Left hindlimb (tissue), 1 donor: ENCODE results near the gene EP300.
"Not testable (repeated sequence)": the region's sequence is repeated elsewhere in the genome, so short reads cannot be mapped to it uniquely, and the experiment has no call there.

Source experiments
- DNase-seq: peaks from one replicate; pipeline ENCODE4 v3.0.0-alpha.2; 2018

Gene EP300

DNA sequence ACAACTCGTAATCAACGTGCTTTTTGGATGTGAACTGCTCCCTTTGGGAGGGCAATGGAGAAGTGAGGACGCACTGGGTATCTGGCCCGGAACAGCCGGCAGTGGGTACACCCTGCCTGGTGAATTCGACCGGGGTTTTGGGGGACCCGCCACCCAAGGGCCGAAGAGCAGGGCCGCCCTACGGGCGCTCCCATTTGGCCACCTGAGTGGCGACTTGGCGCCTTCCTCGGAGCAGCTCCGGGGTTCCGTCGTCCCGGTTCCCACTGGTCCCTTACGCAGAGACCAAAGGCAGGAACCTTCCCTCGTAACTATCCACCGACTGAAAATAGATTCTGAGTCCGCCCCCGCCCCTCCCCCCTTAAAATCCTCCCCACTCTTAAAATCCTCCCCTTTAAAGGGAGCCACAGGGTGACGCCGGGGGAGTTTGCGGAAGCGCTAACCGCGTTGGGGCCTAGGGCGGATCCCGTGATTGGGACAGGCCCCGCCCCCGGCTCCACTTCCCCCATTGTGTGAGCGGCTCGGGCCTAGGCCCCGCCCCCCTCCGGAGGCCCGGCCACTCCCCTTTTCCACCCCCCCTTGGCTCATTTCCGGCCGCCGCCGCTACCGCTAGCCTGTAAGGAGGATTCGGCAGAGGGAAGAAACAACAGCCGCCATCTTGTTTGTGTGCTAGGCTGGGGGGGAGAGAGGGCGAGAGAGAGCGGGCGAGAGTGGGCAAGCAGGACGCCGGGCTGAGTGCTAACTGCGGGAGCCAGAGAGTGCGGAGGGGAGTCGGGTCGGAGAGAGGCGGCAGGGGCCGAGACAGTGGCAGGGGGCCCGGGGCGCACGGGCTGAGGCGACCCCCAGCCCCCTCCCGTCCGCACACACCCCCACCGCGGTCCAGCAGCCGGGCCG lies 1.0 kb upstream of the EP300 start:
- peak; percentile 100 for DNase-seq

DNA sequence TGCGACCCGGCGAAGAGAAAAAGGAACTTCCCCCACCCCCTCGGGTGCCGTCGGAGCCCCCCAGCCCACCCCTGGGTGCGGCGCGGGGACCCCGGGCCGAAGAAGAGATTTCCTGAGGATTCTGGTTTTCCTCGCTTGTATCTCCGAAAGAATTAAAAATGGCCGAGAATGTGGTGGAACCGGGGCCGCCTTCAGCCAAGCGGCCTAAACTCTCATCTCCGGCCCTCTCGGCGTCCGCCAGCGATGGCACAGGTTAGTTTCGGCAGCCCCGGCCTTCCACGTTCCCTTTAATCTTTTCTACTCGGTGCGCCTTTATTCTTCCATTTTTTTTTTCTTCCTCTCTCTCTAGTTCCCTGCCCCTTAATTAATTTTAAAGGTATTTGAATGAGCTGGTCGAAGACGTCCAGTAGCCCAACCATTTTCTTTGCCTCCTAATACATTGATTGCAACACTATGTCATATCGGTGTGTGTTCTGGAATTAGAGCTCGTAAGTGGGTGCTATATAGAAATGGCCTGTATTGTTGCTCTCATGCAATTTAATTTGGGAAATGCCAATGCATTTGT lies 537 bp downstream of the EP300 start:
- no peak for DNase-seq

DNA sequence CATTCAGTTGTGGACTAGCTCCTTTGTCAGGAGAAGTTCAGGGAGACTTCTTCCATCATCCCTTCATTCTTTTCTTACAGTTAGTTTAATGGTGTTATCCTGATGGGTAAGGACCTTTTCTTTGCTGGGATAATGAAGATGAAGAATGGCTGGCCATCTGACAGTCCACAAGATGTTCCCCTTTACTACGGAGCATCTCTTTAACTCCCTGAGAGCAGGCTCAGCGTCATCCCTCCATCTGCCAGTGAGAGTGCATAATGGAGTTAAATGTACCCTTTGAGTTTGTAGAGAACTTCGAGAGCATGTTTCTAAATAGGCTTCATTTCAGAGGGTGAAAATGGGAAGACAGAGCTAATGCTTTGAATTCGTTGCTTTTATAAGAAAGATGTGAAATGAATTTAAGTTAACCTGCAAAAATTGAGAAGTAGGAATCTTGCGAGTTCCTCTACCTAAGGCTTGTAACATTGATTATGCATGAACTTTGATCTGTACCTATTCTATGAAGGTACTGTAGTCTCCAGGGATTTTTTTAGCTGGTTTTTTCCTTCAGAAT lies 1.7 kb downstream of the EP300 start:
- peak; percentile 37 for DNase-seq

DNA sequence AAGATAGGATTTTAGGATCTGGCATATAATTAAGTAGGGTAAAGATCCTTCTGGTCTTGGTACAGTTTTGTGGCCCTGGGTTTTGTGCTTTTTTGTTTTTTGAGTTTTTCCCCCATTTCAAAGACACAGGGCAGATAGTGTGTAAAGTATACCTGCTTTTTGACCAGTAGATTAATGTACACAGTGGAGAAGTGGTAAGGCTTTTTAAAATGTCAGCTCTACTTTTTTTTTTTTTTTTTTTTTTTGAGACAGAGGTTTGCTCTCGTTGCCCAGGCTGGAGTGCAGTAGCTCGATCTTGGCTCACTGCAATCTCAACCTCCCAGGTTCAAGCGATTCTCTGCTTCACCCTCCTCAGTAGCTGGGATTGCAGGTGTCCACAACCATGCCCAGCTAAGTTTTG lies 4.0 kb downstream of the EP300 start:
- no peak for DNase-seq

DNA sequence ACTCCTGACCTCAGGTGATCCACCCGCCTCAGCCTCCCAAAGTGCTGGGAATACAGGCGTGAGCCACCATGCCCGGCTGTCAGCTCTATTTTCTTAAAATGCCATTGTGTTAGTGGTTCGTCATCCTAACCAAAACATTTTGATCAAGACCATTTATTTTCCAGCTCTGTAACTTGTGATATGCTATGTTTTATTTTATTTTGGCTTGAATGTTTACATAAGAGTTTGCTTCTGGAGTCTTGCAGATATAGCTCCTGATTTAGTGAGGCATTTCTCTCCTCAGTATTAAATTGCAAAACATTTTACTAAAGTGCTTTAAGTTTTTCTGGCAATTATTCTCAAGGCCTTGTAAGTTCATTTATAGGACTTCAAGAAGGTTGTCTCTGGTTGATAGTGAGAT lies 4.4 kb downstream of the EP300 start:
- no peak for DNase-seq

DNA sequence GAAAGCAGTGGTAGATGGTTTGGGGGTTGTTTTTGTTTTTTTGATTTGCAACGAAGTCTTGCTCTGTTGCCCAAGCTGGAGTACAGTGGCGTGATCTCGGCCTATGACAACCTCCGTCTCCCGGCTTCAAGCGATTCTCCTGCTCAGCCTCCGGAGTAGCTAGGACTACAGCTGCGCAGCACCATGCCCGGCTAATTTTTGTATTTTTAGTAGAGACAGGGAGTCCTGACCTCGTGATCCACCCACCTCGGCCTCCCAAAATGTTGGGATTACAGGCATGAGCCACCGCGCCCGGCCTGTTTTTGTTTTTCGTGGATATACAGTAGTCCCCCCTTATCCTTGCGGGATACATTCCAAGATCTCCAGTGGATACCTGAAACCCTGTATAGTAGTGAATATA lies 6.6 kb downstream of the EP300 start:
- DNase-seq, result no peak

DNA sequence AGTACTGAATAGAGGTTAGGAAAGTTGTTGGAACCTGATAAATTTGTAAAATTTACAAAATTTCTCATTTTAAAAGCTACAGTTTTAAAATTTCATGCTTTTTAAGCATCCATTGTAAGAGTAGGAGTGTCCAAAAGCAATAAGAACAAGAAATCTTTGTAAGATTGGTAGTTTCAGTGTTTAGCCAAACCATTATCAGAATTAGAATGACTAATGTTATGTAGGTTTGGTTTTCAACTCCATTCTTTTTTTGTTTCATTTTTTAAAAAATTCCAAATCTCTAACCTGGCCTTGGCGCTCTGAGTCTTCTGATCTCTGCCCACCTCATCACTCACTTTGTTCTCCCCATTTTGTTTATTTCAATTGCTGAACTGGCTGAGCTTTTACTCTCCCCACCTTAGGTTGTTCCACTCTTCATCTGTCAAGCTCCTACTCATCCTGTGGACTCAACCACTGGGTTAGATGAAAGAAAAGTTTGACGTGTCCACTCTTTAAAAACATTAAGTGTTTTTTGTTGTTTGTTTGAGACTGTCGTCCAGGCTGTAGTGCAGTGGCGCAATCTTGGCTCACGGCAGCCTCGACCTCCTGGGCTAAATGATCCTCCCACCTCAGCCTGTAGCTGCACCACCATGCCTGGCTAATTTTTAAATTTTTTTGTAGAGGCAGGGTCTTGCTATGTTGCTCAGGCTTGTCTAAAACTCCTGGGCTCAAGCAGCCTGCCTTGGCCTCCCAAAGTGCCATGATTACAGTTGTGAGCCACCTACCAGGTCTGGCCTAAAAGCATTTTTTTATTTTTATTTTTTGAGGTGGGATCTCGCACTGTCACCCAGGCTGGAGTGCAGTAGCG lies 14.0 kb downstream of the EP300 start:
- no peak for DNase-seq

DNA sequence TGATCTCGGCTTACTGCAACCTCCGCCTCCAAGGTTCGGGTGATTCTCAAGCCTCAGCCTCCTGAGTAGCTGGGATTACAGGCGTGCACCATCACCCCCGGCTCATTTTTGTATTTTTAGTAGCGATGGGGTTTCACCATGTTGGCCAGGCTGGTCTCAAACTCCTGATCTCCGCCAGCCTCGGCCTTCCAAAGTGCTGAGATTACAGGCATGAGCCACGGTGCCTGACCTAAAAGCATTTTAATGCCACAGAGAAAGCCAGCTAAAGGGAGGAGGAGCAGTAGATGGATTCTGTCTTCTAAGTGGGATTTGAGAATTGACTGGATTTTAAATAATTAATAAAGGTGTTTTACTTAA lies 14.6 kb downstream of the EP300 start:
- DNase-seq, result not testable (repeated sequence)

DNA sequence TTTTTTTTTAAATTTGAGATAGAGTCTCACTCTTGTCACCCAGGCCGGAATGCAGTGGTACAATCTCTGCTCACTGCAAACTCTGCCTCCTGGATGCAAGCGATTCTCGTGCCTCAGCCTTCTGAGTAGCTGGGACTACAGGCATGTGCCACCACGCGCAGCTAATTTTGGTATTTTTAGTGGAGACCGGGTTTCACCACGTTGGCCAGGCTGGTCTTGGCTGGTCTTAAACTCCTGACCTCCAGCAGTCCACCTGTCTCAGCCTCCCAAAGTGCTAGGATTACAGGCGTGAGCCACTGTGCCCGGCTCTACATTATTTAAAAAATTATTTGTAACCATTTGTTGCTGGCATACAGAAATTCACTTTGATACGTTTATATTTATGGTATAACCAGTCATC lies 18.6 kb downstream of the EP300 start:
- no peak for DNase-seq

DNA sequence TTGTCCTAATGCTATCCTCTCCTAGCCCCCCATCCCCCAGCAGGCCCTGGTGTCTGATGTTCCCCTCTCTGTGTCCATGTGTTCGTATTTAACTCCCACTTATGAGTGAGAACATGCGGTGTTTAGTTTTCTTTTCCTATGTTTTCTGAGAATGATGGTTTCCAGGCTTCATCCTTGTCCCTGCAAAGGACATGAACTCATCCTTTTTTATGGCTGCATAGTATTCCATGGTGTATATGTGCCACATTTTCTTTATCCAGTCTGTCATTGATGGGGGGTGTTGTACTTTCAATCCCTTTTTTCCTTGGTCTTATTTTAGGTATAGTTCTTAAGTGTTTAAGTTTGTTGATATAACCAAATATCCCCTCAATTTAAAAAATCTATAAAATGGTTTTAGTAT lies 23.9 kb downstream of the EP300 start:
- DNase-seq, result no peak

DNA sequence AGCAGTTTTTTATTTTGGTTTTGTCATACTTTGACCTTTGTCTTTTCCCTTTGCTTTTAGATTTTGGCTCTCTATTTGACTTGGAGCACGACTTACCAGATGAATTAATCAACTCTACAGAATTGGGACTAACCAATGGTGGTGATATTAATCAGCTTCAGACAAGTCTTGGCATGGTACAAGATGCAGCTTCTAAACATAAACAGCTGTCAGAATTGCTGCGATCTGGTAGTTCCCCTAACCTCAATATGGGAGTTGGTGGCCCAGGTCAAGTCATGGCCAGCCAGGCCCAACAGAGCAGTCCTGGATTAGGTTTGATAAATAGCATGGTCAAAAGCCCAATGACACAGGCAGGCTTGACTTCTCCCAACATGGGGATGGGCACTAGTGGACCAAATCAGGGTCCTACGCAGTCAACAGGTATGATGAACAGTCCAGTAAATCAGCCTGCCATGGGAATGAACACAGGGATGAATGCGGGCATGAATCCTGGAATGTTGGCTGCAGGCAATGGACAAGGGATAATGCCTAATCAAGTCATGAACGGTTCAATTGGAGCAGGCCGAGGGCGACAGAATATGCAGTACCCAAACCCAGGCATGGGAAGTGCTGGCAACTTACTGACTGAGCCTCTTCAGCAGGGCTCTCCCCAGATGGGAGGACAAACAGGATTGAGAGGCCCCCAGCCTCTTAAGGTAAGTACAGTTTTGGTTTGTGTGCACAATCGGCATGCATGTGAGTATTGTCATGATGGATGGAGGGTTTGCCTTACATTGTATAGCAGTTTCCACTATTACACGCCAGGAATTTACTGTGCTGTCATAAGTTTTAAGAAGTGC lies 25.0 kb downstream of the EP300 start:
- DNase-seq, result no peak

DNA sequence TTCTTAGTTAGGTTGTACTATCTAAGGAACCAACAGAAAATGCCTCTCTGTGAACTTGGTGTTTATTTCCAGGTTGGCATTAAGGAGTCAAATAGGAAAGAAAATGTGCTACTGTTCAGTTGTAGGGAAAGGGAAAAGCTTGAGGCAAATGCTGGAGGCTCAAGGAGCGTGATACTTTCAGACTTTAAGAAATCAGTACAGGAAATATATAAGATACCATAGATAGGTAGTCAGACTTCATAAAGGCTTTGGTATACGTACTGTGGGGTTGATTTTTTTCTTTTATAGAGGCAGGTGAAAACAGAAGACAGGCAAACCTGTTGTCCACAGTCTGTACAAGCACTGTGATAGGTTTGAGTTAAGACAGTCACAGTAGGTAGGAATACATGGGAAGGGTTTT lies 30.8 kb downstream of the EP300 start:
- no peak for DNase-seq

DNA sequence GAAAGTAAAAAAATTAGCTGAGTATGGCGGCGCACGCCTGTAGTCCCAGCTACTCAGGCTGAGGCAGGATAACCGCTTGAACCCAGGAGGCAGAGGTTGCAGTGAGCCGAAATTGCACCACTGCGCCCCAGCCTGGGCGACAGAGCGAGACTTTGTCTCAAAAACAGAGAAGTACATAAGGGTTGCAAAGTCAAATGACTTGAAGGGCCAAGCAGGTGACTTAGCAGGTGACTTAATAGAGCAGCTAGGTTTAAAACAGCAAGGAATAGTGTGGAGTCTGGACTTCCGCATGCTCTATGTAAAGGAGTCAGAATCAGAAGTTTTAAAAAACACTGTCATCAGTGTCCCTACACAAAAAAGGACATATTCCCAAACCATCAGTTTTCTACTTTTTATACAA lies 31.7 kb downstream of the EP300 start:
- no peak for DNase-seq

DNA sequence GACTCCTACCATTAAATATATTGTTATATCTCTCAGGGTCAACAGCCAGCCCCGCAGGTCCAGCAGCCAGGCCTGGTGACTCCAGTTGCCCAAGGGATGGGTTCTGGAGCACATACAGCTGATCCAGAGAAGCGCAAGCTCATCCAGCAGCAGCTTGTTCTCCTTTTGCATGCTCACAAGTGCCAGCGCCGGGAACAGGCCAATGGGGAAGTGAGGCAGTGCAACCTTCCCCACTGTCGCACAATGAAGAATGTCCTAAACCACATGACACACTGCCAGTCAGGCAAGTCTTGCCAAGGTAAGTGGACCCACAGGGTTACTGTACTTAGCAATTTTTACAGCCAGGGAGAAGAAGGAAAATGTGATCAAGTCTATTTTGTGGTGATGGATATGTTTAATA lies 35.1 kb downstream of the EP300 start:
- no peak for DNase-seq

DNA sequence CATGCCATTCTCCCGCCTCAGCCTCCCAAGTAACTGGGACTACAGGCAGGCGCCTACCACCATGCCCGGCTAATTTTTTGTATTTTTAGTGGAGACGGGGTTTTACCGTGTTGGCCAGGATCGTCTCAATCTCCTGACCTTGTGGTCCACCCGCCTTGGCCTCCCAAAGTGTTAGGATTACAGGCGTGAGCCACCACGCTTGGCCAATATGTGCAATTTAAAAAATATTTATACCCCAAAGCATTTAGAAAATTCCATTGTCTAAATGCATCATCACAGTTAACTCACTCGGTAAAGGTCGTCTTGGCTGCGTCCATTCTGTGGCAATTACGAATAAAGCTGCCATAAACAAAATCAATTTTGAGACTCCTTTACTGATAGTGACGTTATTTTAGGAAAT lies 36.2 kb downstream of the EP300 start:
- DNase-seq, result no peak

DNA sequence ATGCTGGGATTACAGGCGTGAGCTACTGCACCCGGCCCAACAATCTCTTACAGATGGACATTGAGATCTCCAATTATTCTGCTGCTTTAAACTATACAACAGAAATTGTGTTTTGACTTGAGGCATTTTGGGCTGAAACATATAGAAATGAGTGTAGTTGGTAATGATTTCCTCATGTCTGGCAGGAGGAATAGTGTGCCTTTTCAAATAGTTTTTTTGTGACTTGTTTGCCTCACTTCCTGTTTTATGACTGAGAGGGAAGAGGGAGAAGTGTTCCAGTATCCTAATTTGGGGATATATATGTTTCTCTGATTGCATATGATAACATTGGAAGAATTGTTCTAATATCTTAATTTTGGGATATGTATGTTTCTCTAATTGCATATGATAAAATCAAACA lies 40.2 kb downstream of the EP300 start:
- DNase-seq, result no peak

DNA sequence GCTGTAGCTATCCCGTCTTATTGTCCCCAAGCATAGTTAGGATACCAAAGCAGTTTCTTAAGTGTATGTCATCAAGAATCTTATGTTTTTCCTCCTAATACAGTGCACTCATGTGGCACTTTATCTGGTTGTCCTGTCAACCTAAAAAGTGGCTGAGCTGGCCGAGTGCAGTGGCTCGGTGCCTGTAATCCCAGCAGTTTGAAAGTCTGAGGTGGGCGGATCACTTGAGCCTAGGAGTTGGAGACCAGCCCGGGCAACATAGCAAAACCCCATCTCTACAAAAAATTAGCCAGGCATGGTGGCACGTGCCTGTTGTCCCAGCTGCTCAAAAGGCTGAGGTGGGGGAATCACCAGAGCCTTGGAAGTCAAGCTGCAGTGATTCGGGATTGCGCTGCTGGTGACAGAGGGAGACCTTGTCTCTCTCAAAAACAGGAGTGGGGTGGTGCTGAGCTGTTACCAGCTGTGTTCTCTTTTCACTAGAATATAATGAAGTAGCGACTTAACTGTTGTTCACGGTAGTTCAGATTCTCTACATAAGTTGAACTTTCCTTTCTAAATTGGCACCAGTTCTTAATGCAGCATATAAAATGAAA lies 48.1 kb downstream of the EP300 start:
- no peak for DNase-seq

DNA sequence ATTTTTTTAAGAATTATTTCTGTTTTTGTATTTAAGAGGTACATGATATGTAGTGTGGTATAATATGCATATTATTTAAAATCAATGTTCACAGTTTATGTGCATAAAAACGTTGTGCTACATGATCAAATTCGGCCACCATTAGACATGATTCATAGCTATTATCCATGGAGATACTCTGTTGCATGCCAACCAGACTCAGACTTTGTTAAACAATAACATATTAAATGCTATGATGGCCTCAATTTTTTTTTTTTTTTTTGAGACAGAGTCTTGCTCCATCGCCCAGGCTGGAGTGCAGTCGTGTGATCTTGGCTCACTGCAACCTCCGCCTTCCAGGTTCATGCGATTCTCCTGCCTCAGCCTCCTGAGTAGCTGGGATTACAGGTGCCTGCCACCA lies 53.5 kb downstream of the EP300 start:
- DNase-seq, result not testable (repeated sequence)

DNA sequence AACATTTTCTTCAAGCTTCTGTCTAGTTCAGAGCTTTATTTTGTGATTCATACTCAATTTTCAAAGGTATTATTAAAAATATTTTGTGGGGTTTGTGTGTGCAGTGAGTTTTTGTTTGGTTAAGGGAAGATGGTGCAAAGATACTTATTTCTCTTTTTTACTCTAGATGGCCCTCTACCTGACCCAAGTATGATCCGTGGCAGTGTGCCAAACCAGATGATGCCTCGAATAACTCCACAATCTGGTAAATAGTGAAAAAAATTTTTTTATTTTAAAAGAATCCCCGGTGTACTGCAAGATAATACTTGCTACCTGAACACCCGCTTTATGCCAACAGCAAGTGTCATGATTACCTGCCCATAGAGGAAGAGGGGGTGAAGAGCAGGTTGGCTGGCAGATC lies 54.2 kb downstream of the EP300 start:
- DNase-seq, result no peak

DNA sequence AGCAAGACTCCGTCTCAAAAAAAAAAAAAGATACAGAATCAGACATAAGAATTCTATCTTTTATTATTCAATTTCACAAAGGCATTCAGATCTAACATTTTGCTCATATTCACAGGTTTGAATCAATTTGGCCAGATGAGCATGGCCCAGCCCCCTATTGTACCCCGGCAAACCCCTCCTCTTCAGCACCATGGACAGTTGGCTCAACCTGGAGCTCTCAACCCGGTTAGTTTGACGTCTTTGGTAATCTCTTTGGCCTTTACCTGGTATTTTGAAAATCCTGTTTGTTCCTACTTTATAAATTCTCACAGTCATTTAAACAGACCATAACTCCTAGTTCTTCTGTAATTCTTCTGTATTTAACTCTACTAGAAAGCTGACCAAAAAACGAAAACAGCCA lies 55.3 kb downstream of the EP300 start:
- DNase-seq, result no peak

DNA sequence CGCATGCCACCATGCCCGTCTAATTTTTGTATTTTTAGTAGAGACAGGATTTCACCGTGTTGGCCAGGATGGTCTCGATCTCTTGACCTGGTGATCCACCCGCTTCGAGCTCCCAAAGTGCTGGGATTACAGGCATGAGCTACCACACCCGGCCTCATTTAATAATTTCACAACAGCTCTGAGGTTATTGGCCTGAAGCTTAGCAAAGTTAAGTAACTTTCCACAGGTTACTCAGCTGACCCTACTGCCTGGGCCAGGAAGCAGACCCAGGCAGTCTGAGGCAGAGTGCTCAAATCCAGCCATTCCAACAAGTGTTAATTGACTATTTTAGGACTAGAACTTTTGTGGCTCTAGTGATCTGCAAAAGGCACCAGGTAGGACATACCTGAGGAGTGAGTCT lies 60.5 kb downstream of the EP300 start:
- no peak for DNase-seq

DNA sequence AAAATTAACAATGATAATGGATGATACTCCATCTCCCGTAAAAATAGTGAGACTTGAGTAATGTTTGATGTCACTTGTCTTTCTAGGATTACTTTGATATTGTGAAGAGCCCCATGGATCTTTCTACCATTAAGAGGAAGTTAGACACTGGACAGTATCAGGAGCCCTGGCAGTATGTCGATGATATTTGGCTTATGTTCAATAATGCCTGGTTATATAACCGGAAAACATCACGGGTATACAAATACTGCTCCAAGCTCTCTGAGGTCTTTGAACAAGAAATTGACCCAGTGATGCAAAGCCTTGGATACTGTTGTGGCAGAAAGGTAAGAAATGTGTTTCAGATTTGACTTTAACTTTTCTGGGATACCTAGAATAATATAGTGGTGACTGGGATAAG lies 64.7 kb downstream of the EP300 start:
- no peak for DNase-seq
